HCT116 (cell line): Measurements from ENCODE around the gene PPP1R3G. TPM values are rescaled to one million over a fixed set of nuclear protein-coding genes. Genes with fewer than 3 reads are reported as not detected.

Source experiments
- ATAC-seq: fragments of 200-7000 bp; cut with Tn5 transposase; 2 replicates; pipeline ENCODE4 v1.9.1; 2020; ENCODE audit warnings: mild to moderate bottlenecking, moderate library complexity
- BruUV-seq: library from RNA; stranded (reverse); fragments of 400-500 nt; replicated peaks from 2 replicates; lab custom pipeline; 2021; lab: Mats Ljungman, UMichigan
- CTCF ChIA-PET: fragments of 300-600 bp; sonication (Branson Sonifier 250); formaldehyde crosslinking; loops from one replicate; lab custom pipeline; 2021; ENCODE audit warnings: antibody characterized with exemption; lab: Charles Lee
- POLR2A ChIA-PET: fragments of 300-600, 350-600 bp; sonication (Branson Sonifier 250); formaldehyde crosslinking; loops from one replicate; lab custom pipeline; 2021; ENCODE audit warnings: antibody characterized with exemption; lab: Charles Lee
- RAD21 ChIA-PET, 2 experiments: fragments of 300-600 bp; sonication (Branson Sonifier 250); formaldehyde crosslinking; loops; one replicate each; lab custom pipeline; 2023; ENCODE audit warnings: low total read pairs in 2 of 2; ENCODE audit not compliant: uncharacterized antibody in 2 of 2, unreplicated experiment in 2 of 2, low non-redundant PET in 1 of 2; lab: Charles Lee
- DNase-seq: peaks from one replicate; pipeline ENCODE4 v3.0.0-alpha.2; 2010; ENCODE audit warnings: low read depth, low spot score
- H2AFZ ChIP-seq: fragments of 200-600 bp; shearing (Covaris generic), sonication (generic); 2 replicates; pipeline ENCODE4 v1.6.1; 2017; ENCODE audit warnings: low read depth, mixed run types, mixed read lengths, antibody characterized with exemption, low read length; ENCODE audit not compliant: poor library complexity, severe bottlenecking
- H3K27ac ChIP-seq: 2 replicates; pipeline ENCODE4 v1.5.1; 2012; ENCODE audit warnings: low read depth, low read length
- H3K27me3 ChIP-seq: fragments of 200-600 bp; sonication (generic); 2 replicates; pipeline ENCODE4 v1.6.1; 2016; ENCODE audit warnings: mixed run types, low read length, mixed read lengths; ENCODE audit not compliant: insufficient read depth
- H3K36me3 ChIP-seq, 2 experiments: fragments of 200-500 bp in 1 of 2; fragments of 200-600 bp in 1 of 2; sonication (Bioruptor generic) in 1 of 2; sonication (generic) in 1 of 2; 2 replicates each; pipeline versions ENCODE4 v1.5.1 to v1.6.1; 2014 to 2016; ENCODE audit warnings: low read length in 2 of 2, inconsistent platforms in 1 of 2, mixed read lengths in 1 of 2, mixed run types in 1 of 2; ENCODE audit not compliant: insufficient read depth in 2 of 2, control insufficient read depth in 1 of 2
- H3K4me1 ChIP-seq, 2 experiments: fragments of 200-600 bp in 1 of 2; sonication (generic) in 1 of 2; 2 replicates each; pipeline versions ENCODE4 v1.5.1 to v1.6.1; 2012 to 2017; ENCODE audit warnings: low read length in 2 of 2, inconsistent platforms in 1 of 2, mild to moderate bottlenecking in 1 of 2, mixed read lengths in 1 of 2, mixed run types in 1 of 2, moderate library complexity in 1 of 2; ENCODE audit not compliant: insufficient read depth in 2 of 2, control insufficient read depth in 1 of 2
- H3K4me2 ChIP-seq: fragments of 200-600 bp; sonication (generic); 2 replicates; pipeline ENCODE4 v1.6.1; 2017; ENCODE audit warnings: mixed run types, low read length, mixed read lengths
- H3K4me3 ChIP-seq, 2 experiments: fragments of 200-600 bp in 1 of 2; sonication (generic) in 1 of 2; replicated peaks in 1 of 2; 2 replicates each; pipeline ENCODE4 v1.5.1; 2011 to 2016; ENCODE audit warnings: low read length in 2 of 2, control low read depth in 1 of 2, low read depth in 1 of 2, mild to moderate bottlenecking in 1 of 2, mixed read lengths in 1 of 2, mixed run types in 1 of 2
- H3K79me2 ChIP-seq: fragments of 200-600 bp; sonication (generic); 2 replicates; pipeline ENCODE4 v1.6.1; 2017; ENCODE audit warnings: mild to moderate bottlenecking, mixed run types, low read length, moderate library complexity, mixed read lengths; ENCODE audit not compliant: insufficient read depth
- H3K9ac ChIP-seq: fragments of 200-600 bp; sonication (generic); 2 replicates; pipeline ENCODE4 v1.6.1; 2016; ENCODE audit warnings: low read length, mixed read lengths
- H3K9me2 ChIP-seq: fragments of 200-600 bp; sonication (generic), shearing (Covaris generic); 2 replicates; pipeline ENCODE4 v1.6.1; 2017; ENCODE audit warnings: mixed run types, mild to moderate bottlenecking, moderate library complexity; ENCODE audit not compliant: insufficient read depth
- H3K9me3 ChIP-seq, 2 experiments: fragments of 200-500 bp in 1 of 2; fragments of 200-600 bp in 1 of 2; sonication (Bioruptor generic) in 1 of 2; sonication (generic) in 1 of 2; 2 replicates each; pipeline ENCODE4 v1.6.1; 2014 to 2017; ENCODE audit warnings: low read length in 2 of 2, mixed read lengths in 2 of 2, inconsistent platforms in 1 of 2, low read depth in 1 of 2, mild to moderate bottlenecking in 1 of 2, mixed run types in 1 of 2, moderate library complexity in 1 of 2; ENCODE audit not compliant: control insufficient read depth in 1 of 2, insufficient read depth in 1 of 2
- H4K20me1 ChIP-seq: fragments of 200-600 bp; sonication (generic), shearing (Covaris generic); 2 replicates; pipeline ENCODE4 v1.6.1; 2017; ENCODE audit warnings: mixed run types, mild to moderate bottlenecking, moderate library complexity; ENCODE audit not compliant: insufficient read depth
- CTCF ChIP-seq, 3 experiments: fragments of 200-600 bp in 1 of 3; sonication (generic) in 1 of 3; IDR thresholded peaks in 2 of 3; conservative IDR thresholded peaks in 1 of 3; 2 replicates each; pipeline ENCODE4 v1.5.1; 2012 to 2017; ENCODE audit warnings: low read depth in 2 of 3, low read length in 2 of 3, antibody characterized with exemption in 1 of 3, borderline replicate concordance in 1 of 3, control low read depth in 1 of 3, mild to moderate bottlenecking in 1 of 3, mixed read lengths in 1 of 3, mixed run types in 1 of 3, moderate library complexity in 1 of 3; ENCODE audit not compliant: insufficient read depth in 1 of 3
- EGR1 ChIP-seq: IDR thresholded peaks from 2 replicates; pipeline ENCODE4 v1.6.1; 2012; ENCODE audit warnings: low read depth
- EZH2phosphoT487 ChIP-seq: fragments of 200-600 bp; IDR thresholded peaks from 2 replicates; pipeline ENCODE4 v1.6.1; 2018; ENCODE audit warnings: antibody characterized with exemption, borderline replicate concordance
- JUND ChIP-seq: IDR thresholded peaks from 2 replicates; pipeline ENCODE4 v1.6.1; 2012
- POLR2A ChIP-seq: IDR thresholded peaks from 2 replicates; pipeline ENCODE4 v1.7.0; 2011; ENCODE audit warnings: borderline replicate concordance; ENCODE audit not compliant: insufficient read depth, insufficient read length; ENCODE audit errors: extremely low read depth
- RAD21 ChIP-seq: IDR thresholded peaks from 2 replicates; pipeline ENCODE4 v1.6.1; 2012; ENCODE audit warnings: low read depth, mild to moderate bottlenecking
- REST ChIP-seq: IDR thresholded peaks from 2 replicates; pipeline ENCODE4 v1.6.1; 2012; ENCODE audit warnings: low read depth
- SRF ChIP-seq: IDR thresholded peaks from 2 replicates; pipeline ENCODE4 v1.6.1; 2012; ENCODE audit warnings: low read depth
- TCF7L2 ChIP-seq: IDR thresholded peaks from 2 replicates; pipeline ENCODE4 v1.7.0; 2011; ENCODE audit warnings: borderline replicate concordance, inconsistent platforms; ENCODE audit not compliant: insufficient read depth, insufficient read length; ENCODE audit errors: extremely low read depth
- YY1 ChIP-seq: IDR thresholded peaks from 2 replicates; pipeline ENCODE4 v1.6.1; 2011; ENCODE audit warnings: low read length, low read depth, moderate library complexity, mild to moderate bottlenecking; ENCODE audit not compliant: insufficient replicate concordance; ENCODE audit errors: extremely low read depth
- ZBTB33 ChIP-seq: IDR thresholded peaks from 2 replicates; pipeline ENCODE4 v1.6.1; 2011; ENCODE audit warnings: mild to moderate bottlenecking, low read length, moderate library complexity; ENCODE audit not compliant: insufficient replicate concordance; ENCODE audit errors: extremely low read depth
- ZFX ChIP-seq: fragments of 450-650 bp; IDR thresholded peaks from 2 replicates; pipeline ENCODE4 v1.6.1; 2017
- ZNF274 ChIP-seq: fragments of 200-500 bp; sonication (Bioruptor generic); IDR thresholded peaks from 2 replicates; pipeline ENCODE4 v1.6.1; 2014; ENCODE audit warnings: mild to moderate bottlenecking, low read depth, low read length, inconsistent platforms
- intact Hi-C: fragments of 100-400 bp; cut with micrococcal nuclease; formaldehyde crosslinking; loops from 2 replicates; pipeline ENCODE4 v1.10.0; 2022
- total RNA-seq: library from RNA; stranded (reverse); gene quantifications from one replicate; pipeline ENCODE4 v1.2.1, GENCODE V29; 2021; ENCODE audit not compliant: unreplicated experiment

Gene PPP1R3G
- total RNA-seq, 1 experiment from 2014 or later: 0.27 TPM

GRCh38 chr6:5128351-5128750 is 43.2 kb downstream of the PPP1R3G start (continued):
- TF ChIP-seq TCF7L2 (no peak), CTCF (IDR thresholded peaks at IDR 0.05 in 2 of 3, conservative IDR thresholded peaks at IDR 0.05 in 1 of 3; ENCODE audit: borderline replicate concordance in 1 of 3, insufficient read depth in 1 of 3, low read depth in 2 of 3, low read length in 2 of 3) (no peak), EGR1 (no peak), YY1 (no peak), RAD21 (no peak)

- intact Hi-C loops: no loop called here
- H3K4me3 ChIP-seq: no peak overlapping the region
- ChIA-PET POLR2A (no interaction called here), RAD21 (no interaction called here), CTCF (interaction anchor here (2.1 kb wide), 1 partner anchor 13 kb away, joined by 6 read pairs; no protein-coding TSS in a partner anchor)
- no peaks in the 10 kb centered on the region for H3K79me2 ChIP-seq
- H3K9ac ChIP-seq: no peak overlapping the region
- no peak overlapping the region for H3K4me2 ChIP-seq
- H2AFZ ChIP-seq: no peak overlapping the region
- no TSS peak for BruUV-seq
- DNase-seq: no peak
- no peaks in the 10 kb centered on the region for H3K9me3 ChIP-seq
- H3K9me2 ChIP-seq: no peaks in the 10 kb centered on the region
- TF ChIP-seq EZH2phosphoT487 (no peak), ZBTB33 (no peak), SRF (no peak), YY1 (no peak), ZFX (no peak), POLR2A (no peak), REST (no peak), EGR1 (no peak), ZNF274 (no peak), JUND (no peak)
- no peak for ATAC-seq
- peaks cover 11 to 13% of the 10 kb centered on the region in 2 experiments for H3K4me1 ChIP-seq
- no peaks in the 10 kb centered on the region for H4K20me1 ChIP-seq
- no peaks in the 10 kb centered on the region for H3K36me3 ChIP-seq
- no peak overlapping the region for H3K27ac ChIP-seq
- H3K27me3 ChIP-seq: no peaks in the 10 kb centered on the region
Measured at GRCh38 chr6:5130135-5130866, 45.2 kb downstream of the PPP1R3G start.
